DND-41 (cell line): ENCODE measurements around the gene PRSS23.

ENCODE experiments used
- ATAC-seq: fragments of 200-7000 bp; cut with Tn5 transposase; 3 replicates; pipeline ENCODE4 v1.9.1; 2021; ENCODE audit warnings: low read depth; ENCODE audit not compliant: insufficient read depth
- DNase-seq: peaks from one replicate; pipeline ENCODE4 v3.0.0-alpha.2; 2020
- H2AFZ ChIP-seq: 2 replicates; pipeline ENCODE4 v1.6.0; 2012; ENCODE audit warnings: low read depth, low read length
- H3K27ac ChIP-seq: 2 replicates; pipeline ENCODE4 v1.5.1; 2012; ENCODE audit warnings: low read length, inconsistent platforms
- H3K27me3 ChIP-seq: fragments of 200-600 bp; sonication (generic); 2 replicates; pipeline ENCODE4 v1.6.0; 2012; ENCODE audit warnings: low read length, mild to moderate bottlenecking, inconsistent platforms; ENCODE audit not compliant: insufficient read depth, poor library complexity
- H3K36me3 ChIP-seq: 2 replicates; pipeline ENCODE4 v1.5.1; 2012; ENCODE audit warnings: low read length, inconsistent platforms; ENCODE audit not compliant: insufficient read depth
- H3K4me1 ChIP-seq: 2 replicates; pipeline ENCODE4 v1.5.1; 2012; ENCODE audit warnings: mild to moderate bottlenecking, low read length; ENCODE audit not compliant: insufficient read depth
- H3K4me2 ChIP-seq: 2 replicates; pipeline ENCODE4 v1.6.0; 2012; ENCODE audit warnings: mild to moderate bottlenecking, moderate library complexity, low read length, inconsistent platforms; ENCODE audit not compliant: insufficient read depth
- H3K4me3 ChIP-seq, 2 experiments: fragments of 200-600 bp in 1 of 2; shearing (Covaris generic) in 1 of 2; 2 replicates each; pipeline ENCODE4 v1.5.1; 2012 to 2016; ENCODE audit warnings: inconsistent platforms in 2 of 2, low read length in 2 of 2, mild to moderate bottlenecking in 2 of 2, low read depth in 1 of 2, moderate library complexity in 1 of 2
- H3K79me2 ChIP-seq: 2 replicates; pipeline ENCODE4 v1.6.0; 2012; ENCODE audit warnings: low read length, inconsistent platforms; ENCODE audit not compliant: insufficient read depth
- H3K9ac ChIP-seq: 2 replicates; pipeline ENCODE4 v1.6.0; 2012; ENCODE audit warnings: low read depth, mild to moderate bottlenecking, inconsistent platforms, low read length, moderate library complexity
- H3K9me3 ChIP-seq: 2 replicates; pipeline ENCODE4 v1.5.1; 2012; ENCODE audit warnings: low read length, moderate library complexity, mild to moderate bottlenecking, inconsistent platforms; ENCODE audit not compliant: insufficient read depth, severe bottlenecking
- H4K20me1 ChIP-seq: 2 replicates; pipeline ENCODE4 v1.6.0; 2012; ENCODE audit warnings: low read length; ENCODE audit not compliant: insufficient read depth
- EZH2 ChIP-seq: IDR thresholded peaks from 3 replicates; pipeline ENCODE4 v1.6.1; 2012; ENCODE audit warnings: borderline replicate concordance, low read depth, mild to moderate bottlenecking, moderate library complexity, low read length, inconsistent platforms; ENCODE audit not compliant: severe bottlenecking
- TF ChIP-seq, protein P1 (sequence below): IDR thresholded peaks from 2 replicates; pipeline ENCODE4 v1.5.1; 2012; ENCODE audit warnings: borderline replicate concordance, low read length, moderate library complexity, mild to moderate bottlenecking; ENCODE audit not compliant: poor library complexity, severe bottlenecking; ENCODE audit errors: extremely low read depth

PRSS23 gene

DNA sequence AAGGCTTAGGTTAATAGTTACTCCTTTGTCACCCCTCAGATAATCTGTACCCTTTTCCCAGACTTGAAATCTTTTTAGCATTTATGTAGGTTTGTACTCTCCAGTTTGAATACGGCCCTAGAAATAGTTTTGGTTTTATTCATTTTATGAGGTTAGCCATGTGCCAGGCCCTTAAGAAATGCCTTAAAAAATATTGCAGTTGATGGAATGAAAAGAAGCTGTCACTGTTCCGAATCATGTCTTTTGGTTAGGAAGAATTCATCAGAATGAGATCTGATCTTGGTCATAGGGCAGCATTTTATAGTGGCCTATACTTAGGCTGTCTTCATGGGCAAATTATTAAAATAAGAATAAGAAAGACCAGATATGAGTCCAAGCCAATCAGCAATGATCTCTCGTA, 14.8 kb upstream of the PRSS23 start:
- Histone ChIP-seq H3K27me3 (peaks cover 7% of the 10 kb centered on the region), H3K27ac (no peak overlapping the region), H3K9ac (no peak overlapping the region), H3K9me3 (no peaks in the 10 kb centered on the region), H3K4me3 (no peak overlapping the region), H3K4me1 (no peaks in the 10 kb centered on the region), H3K4me2 (no peak overlapping the region), H3K36me3 (no peaks in the 10 kb centered on the region), H3K79me2 (no peaks in the 10 kb centered on the region), H2AFZ (no peak overlapping the region), H4K20me1 (no peaks in the 10 kb centered on the region)
- ATAC-seq (no peak), DNase-seq (no peak)
- TF ChIP-seq, protein P1, sequence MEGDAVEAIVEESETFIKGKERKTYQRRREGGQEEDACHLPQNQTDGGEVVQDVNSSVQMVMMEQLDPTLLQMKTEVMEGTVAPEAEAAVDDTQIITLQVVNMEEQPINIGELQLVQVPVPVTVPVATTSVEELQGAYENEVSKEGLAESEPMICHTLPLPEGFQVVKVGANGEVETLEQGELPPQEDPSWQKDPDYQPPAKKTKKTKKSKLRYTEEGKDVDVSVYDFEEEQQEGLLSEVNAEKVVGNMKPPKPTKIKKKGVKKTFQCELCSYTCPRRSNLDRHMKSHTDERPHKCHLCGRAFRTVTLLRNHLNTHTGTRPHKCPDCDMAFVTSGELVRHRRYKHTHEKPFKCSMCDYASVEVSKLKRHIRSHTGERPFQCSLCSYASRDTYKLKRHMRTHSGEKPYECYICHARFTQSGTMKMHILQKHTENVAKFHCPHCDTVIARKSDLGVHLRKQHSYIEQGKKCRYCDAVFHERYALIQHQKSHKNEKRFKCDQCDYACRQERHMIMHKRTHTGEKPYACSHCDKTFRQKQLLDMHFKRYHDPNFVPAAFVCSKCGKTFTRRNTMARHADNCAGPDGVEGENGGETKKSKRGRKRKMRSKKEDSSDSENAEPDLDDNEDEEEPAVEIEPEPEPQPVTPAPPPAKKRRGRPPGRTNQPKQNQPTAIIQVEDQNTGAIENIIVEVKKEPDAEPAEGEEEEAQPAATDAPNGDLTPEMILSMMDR, result no peak
- TF ChIP-seq EZH2, result no peak

DNA sequence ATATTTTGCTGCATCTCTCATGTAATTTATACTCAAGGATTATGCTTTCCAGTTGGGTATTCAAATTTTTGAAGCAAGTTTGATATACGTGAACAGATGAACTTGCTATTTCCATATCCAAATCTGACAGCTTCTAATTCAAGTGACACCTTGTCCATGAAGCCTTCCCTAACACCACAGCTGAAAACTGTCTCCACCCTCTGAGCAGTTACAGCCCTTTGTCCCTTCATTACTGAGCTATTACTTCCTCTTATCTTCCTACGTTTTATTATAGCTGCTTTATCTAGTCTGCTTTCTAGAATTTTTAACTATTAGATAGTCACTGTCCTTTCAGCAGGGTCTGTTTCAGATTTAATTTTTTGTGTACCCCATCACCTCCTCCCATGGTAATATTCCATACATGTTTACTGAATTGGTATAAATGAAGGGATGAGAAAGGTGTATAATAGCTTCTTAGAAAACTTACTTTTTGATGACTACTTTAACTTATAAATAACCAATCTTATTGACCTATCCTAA, 13.3 kb upstream of the PRSS23 start:
- TF ChIP-seq, protein P1, result no peak
- TF ChIP-seq EZH2, result no peak
- Histone ChIP-seq H3K79me2 (no peaks in the 10 kb centered on the region), H3K4me2 (no peak overlapping the region), H3K9ac (no peak overlapping the region), H3K9me3 (no peaks in the 10 kb centered on the region), H3K27ac (no peak overlapping the region), H4K20me1 (no peaks in the 10 kb centered on the region), H3K4me3 (no peak overlapping the region), H3K4me1 (no peaks in the 10 kb centered on the region), H2AFZ (no peak overlapping the region), H3K36me3 (no peaks in the 10 kb centered on the region), H3K27me3 (peaks cover 7% of the 10 kb centered on the region)
- DNase-seq (no peak), ATAC-seq (no peak)

DNA sequence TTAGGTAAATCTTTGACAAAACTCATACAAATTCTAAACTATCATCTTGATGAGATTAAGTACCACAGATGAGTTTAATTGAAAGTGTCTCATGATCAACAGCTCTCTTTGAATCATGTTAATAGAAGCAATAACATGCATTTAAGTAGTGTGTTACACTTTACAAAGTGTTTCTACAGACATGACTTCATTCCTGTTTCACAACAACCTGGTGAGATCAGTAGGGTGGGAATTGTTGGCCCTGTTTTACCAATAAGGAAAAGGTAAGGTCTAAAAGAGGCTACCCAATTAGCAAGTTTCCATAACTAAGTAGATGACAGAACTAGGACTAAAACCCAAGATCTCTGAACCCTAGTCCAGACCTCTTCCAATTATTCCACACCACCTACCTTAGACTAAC, 12.7 kb upstream of the PRSS23 start:
- peaks cover 7% of the 10 kb centered on the region for H3K27me3 ChIP-seq
- no peak for ATAC-seq
- H3K79me2 ChIP-seq, result no peaks in the 10 kb centered on the region
- H2AFZ ChIP-seq, result no peak overlapping the region
- no peaks in the 10 kb centered on the region for H3K4me1 ChIP-seq
- H3K36me3 ChIP-seq, result no peaks in the 10 kb centered on the region
- TF ChIP-seq, protein P1, result no peak
- TF ChIP-seq EZH2, result no peak
- no peak for DNase-seq
- H3K4me2 ChIP-seq, result no peak overlapping the region
- H4K20me1 ChIP-seq, result no peaks in the 10 kb centered on the region
- H3K9ac ChIP-seq, result no peak overlapping the region
- no peak overlapping the region for H3K4me3 ChIP-seq
- no peaks in the 10 kb centered on the region for H3K9me3 ChIP-seq
- no peak overlapping the region for H3K27ac ChIP-seq
